ENCODE results near the gene HAUS5.

Gene HAUS5

GRCh38 chr19:35608251-35608650 lies 4.3 kb upstream of the HAUS5 start:
- no peak for DNase-seq

- DNase-seq = no peak
Measured at GRCh38 chr19:35609851-35610353, 2.6 kb upstream of the HAUS5 start.

- DNase-seq = no peak
Measured at GRCh38 chr19:35612224-35612558, 344 bp upstream of the HAUS5 start.

- no peak for DNase-seq
Measured at GRCh38 chr19:35613574-35613973, 1.0 kb downstream of the HAUS5 start.

GRCh38 chr19:35615036-35615435 lies 2.5 kb downstream of the HAUS5 start:
- DNase-seq = no peak

- DNase-seq = no peak
Measured at GRCh38 chr19:35618857-35619256, 6.3 kb downstream of the HAUS5 start.

GRCh38 chr19:35619290-35619923 lies 6.9 kb downstream of the HAUS5 start:
- no peak for DNase-seq

DNA sequence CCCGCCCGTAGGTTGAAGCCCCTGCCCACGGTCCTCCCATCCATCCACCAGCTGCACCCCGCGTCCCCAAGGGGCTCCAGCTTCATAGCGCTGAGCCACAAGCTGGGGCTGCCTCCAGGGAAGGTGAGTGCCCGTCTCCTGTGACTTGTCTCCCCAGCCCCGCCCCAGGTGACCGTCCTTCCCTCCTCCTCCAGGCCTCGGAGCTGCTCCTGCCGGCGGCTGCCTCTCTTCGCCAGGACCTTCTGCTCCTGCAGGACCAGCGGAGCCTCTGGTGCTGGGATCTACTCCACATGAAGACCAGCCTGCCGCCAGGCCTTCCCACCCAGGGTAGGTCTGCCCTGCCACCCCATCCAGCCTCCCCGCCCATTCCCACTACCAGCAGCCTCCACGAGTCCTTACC lies 7.5 kb downstream of the HAUS5 start:
- no peak for DNase-seq

- no peak for DNase-seq
Measured at GRCh38 chr19:35621708-35622107, 9.2 kb downstream of the HAUS5 start.

GRCh38 chr19:35622750-35623149 lies 10.2 kb downstream of the HAUS5 start:
- DNase-seq = no peak

DNA sequence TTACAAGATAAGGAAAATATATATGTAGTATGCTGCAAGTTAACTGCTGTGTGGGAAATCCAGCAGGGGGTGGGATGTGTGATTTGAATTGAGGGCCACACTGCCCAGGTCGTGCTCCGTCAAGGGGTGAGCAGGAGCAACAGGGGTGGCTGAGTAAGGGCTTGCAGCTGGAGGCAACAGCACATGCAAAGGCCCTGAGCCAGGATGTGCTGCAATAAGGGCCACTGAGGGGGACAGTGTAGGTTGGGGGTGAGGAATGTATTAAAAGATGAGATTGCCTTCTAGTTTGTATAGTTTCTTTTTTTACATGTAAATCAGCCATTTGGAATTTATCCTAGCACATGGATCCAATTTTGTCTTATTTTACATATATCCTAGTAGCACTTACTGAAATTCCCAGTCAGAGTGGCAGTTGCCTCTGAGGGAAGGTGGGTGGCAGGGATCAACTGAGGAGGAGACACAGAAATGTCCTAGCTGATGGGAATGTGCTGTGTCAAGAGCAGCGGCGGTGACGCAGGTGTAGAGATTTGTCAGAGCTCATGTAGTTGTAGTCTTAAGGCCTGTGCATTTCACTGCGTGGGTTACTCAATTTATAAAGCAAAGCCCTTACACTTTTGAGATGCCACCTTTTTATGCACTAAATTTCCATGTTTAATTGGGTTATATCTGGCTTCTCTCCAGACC lies 10.9 kb downstream of the HAUS5 start:
- DNase-seq = no peak

GRCh38 chr19:35628264-35628564 lies 15.7 kb downstream of the HAUS5 start:
- no peak for DNase-seq

GRCh38 chr19:35628565-35629331 lies 16.2 kb downstream of the HAUS5 start, which contains the start of gene RBM42:
Gene RBM42 (plus strand): TSS chr19:35629036. CDS start chr19:35629154, 118 bp downstream.
- DNase-seq = peak; percentile 99

GRCh38 chr19:35629332-35629633 lies 16.7 kb downstream of the HAUS5 start:
- no peak for DNase-seq

DNA sequence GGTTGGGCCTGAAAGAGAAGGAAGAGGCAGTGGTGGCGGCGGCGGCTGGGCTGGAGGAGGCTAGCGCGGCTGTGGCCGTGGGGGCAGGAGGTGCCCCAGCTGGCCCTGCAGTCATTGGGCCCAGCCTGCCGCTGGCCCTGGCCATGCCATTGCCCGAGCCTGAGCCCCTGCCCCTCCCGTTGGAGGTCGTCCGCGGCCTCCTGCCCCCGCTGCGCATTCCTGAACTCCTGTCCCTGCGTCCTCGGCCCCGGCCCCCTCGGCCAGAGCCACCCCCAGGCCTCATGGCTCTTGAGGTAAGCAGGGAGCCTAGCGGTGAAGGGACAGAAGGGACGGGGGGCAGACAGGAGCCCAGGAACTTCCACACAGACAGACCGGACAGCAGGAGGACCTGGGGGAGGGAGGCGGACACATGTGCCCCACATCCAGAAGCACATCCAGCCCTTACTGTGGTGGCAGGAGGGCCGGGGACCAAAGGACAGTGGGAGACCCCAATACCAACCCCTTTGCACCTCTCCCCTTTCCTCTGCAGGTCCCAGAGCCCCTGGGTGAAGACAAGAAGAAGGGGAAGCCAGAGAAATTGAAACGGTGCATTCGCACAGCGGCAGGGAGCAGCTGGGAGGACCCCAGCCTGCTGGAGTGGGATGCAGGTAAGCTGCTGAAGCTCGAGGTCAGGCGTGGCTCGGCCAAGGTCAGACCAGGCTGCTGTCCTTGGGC lies 21.3 kb downstream of the HAUS5 start:
- no peak for DNase-seq

DNA sequence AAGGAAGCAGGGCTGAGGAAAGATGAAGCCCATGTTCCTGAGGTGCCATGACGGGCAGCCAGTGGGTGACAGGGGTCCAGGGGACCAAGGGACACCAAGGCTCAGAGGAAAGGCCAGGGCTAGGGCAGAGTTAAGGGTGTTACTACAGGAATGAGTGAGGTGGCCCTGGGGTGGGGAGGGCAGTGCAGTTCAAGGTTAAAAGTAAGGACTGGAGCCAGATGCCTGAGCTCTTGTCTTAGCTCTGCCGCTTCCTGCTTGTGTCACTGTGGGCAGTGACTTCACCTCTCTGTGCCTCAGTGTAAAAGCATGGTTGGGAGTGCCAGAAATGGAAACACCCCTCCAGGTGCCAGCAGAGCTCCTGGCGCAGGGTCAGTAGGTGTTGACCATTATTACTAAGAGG lies 24.1 kb downstream of the HAUS5 start:
- DNase-seq = no peak

DNA sequence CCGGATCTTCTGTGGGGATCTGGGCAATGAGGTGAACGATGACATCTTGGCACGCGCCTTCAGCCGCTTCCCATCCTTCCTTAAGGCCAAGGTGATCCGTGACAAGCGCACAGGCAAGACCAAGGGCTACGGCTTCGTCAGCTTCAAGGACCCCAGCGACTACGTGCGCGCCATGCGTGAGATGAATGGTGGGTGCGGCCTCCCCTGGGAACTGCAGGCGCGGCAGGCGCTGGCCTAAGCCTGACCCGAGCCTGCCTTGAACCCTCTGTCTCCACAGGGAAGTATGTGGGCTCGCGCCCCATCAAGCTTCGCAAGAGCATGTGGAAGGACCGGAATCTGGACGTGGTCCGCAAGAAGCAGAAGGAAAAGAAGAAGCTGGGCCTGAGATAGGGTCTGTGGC lies 24.6 kb downstream of the HAUS5 start:
- DNase-seq = no peak

GRCh38 chr19:35639321-35639639 lies 26.7 kb downstream of the HAUS5 start:
- DNase-seq = no peak

GRCh38 chr19:35639863-35640262 lies 27.3 kb downstream of the HAUS5 start:
- DNase-seq = no peak

DNA sequence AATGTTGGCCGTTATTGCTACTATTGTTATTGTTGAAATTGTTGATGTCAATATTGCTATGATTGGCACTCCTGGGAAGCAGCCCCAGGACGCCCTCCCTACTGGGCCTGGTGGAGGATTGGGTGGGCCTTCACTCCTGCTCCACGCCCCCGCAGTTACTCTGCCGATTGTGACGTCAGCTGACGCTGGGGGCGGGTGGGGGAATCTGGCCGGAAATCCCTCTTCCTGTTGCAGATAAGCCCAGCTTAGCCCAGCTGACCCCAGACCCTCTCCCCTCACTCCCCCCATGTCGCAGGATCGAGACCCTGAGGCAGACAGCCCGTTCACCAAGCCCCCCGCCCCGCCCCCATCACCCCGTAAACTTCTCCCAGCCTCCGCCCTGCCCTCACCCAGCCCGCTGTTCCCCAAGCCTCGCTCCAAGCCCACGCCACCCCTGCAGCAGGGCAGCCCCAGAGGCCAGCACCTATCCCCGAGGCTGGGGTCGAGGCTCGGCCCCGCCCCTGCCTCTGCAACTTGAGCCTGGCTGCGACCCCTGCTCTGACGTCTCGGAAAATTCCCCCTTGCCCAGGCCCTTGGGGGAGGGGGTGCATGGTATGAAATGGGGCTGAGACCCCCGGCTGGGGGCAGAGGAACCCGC lies 29.1 kb downstream of the HAUS5 start, which contains the start of gene ETV2:
ETV2 (plus strand) TSS at position 231 of the 637 bp plus-strand sequence. CDS start 716 bp downstream, outside the sequence.
- no peak for DNase-seq

- DNase-seq = no peak
Measured at GRCh38 chr19:35642312-35642711, 29.8 kb downstream of the HAUS5 start.

DNA sequence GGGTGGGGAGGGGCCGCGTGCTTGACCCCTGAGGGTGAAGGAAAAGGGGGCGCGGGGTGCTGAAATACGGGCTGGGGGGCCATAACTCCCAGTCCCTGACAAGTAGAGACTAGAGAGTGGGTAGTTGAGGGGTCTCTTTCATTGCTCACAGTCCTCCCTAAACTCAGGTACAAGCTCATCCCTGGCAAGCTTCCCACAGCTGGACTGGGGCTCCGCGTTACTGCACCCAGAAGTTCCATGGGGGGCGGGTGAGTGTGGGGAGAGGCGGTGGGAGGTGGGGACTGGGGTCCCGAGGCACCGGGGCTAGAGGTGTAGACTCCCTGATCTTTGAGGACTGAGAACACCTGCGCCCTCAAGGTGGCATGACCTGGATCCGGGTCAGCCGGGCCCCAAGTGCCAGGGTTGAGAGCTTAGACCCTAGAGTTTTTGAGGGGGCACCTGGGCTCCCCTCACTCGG lies 30.3 kb downstream of the HAUS5 start:
- no peak for DNase-seq
